GM12864 (cell line): ENCODE measurements around the gene IL10.

Experiments used
- DNase-seq: peaks from one replicate; pipeline ENCODE4 v3.0.0-alpha.2; 2011; ENCODE audit warnings: low read depth
- H3K4me3 ChIP-seq: 2 replicates; pipeline ENCODE4 v1.5.1; 2011; ENCODE audit warnings: mild to moderate bottlenecking, low read depth, low read length, control low read depth
- TF ChIP-seq, protein P1 (sequence below): IDR thresholded peaks from 2 replicates; pipeline ENCODE4 v1.5.1; 2011; ENCODE audit warnings: low read depth, mild to moderate bottlenecking, moderate library complexity, low read length, control low read depth, inconsistent platforms; ENCODE audit errors: missing control alignments

The IL10 gene

DNA sequence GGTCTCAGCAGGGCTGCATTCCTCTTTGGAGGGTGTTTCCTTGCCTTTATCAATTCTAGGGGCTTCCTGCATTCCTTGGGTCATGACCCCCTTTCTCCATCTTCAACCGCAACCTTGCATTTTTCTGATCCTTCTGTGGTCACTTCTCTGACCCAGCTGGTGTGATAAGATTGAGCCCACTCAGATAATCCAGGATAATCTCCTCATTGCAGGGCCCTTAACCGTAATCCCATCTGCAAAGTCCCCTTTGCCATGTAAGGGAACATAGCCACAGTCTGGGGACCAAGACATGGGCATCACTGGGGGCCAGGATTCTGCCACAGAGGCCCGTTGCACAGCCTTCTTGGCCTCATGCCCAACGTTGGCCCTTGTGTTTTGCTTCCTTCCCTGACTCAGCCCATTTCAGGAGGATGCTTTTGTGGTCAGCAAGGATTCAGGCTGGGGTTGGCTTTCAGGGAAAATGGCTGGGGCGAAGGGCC, 36.7 kb downstream of the IL10 start:
- no peak for DNase-seq
- H3K4me3 ChIP-seq = no peak overlapping the region
- TF ChIP-seq, protein P1, sequence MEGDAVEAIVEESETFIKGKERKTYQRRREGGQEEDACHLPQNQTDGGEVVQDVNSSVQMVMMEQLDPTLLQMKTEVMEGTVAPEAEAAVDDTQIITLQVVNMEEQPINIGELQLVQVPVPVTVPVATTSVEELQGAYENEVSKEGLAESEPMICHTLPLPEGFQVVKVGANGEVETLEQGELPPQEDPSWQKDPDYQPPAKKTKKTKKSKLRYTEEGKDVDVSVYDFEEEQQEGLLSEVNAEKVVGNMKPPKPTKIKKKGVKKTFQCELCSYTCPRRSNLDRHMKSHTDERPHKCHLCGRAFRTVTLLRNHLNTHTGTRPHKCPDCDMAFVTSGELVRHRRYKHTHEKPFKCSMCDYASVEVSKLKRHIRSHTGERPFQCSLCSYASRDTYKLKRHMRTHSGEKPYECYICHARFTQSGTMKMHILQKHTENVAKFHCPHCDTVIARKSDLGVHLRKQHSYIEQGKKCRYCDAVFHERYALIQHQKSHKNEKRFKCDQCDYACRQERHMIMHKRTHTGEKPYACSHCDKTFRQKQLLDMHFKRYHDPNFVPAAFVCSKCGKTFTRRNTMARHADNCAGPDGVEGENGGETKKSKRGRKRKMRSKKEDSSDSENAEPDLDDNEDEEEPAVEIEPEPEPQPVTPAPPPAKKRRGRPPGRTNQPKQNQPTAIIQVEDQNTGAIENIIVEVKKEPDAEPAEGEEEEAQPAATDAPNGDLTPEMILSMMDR = no peak

GRCh38 chr1:206734499-206735142, 37.7 kb downstream of the IL10 start:
- no peak for DNase-seq
- H3K4me3 ChIP-seq = no peak overlapping the region
- TF ChIP-seq, protein P1 = peak; percentile 99

GRCh38 chr1:206732992-206733391, 39.3 kb downstream of the IL10 start:
- TF ChIP-seq, protein P1 = no peak
- DNase-seq = no peak
- H3K4me3 ChIP-seq = no peak overlapping the region

DNA sequence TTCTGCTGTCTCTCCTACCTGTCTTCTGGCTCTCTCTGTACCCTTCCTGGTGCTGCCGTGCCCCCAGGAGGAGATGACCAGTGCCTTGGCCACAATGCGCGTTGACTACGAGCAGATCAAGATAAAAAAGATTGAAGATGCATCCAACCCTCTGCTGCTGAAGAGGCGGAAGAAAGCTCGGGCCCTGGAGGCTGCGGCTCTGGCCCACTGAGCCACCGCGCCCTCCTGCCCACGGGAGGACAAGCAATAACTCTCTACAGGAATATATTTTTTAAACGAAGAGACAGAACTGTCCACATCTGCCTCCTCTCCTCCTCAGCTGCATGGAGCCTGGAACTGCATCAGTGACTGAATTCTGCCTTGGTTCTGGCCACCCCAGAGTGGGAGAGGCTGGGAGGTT, 39.8 kb downstream of the IL10 start:
- H3K4me3 ChIP-seq = no peak overlapping the region
- TF ChIP-seq, protein P1 = no peak
- DNase-seq = no peak

DNA sequence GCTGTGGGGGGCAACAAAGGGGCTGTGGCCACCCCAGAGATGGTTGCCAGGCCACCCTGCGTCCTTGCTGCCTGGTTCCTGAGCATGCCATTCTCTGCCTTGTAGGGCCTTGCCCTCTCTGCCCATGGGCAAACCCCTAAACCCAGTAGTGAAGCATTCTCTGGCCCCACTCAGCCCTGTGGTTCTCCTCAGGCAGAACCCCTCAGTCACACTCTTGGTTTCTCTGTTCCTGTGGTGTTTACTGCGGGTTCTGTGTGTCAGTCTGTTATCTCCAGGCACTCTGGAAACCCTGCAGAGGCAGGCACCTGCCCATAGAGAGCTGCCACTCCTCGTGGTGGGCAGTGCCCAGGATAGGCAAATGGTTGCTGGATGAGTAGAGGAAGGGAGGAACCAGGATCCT, 42.8 kb downstream of the IL10 start:
- no peak for DNase-seq
- TF ChIP-seq, protein P1 = no peak
- H3K4me3 ChIP-seq = no peak overlapping the region

- no peak for DNase-seq
- H3K4me3 ChIP-seq = no peak overlapping the region
- TF ChIP-seq, protein P1 = no peak
Measured at GRCh38 chr1:206729050-206729449, 43.2 kb downstream of the IL10 start.

DNA sequence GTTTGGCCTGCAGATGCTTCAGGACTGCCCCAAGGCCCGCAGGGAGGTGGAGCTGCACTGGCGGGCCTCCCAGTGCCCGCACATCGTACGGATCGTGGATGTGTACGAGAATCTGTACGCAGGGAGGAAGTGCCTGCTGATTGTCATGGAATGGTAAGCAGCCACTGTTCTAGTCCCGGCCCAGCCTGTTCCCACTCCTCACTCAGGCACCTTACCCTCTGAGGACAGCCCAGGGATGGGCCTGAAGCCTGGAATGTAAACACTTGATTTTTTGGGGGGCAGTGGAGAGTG, 43.7 kb downstream of the IL10 start:
- DNase-seq = no peak
- TF ChIP-seq, protein P1 = no peak
- no peak overlapping the region for H3K4me3 ChIP-seq
